Renal cortical epithelial cell (primary cell): ENCODE measurements around the gene MPHOSPH9. TPM values are rescaled to one million over a fixed set of nuclear protein-coding genes. Genes with fewer than 3 reads are reported as not detected.

Experiments used
- total RNA-seq: library from RNA; depleted of rRNA; stranded (reverse); fragments of >200 nt; gene quantifications from 2 replicates; pipeline ENCODE4 v1.2.3, GENCODE V29; 2014

MPHOSPH9 gene
- total RNA-seq, 1 donor from 2014 or later = 64.2 TPM

Other genes with a start within 250 kb of the MPHOSPH9 start
- 2.4 and 16.5 TPM in 2 replicates for gene PITPNM2, start 82.1 kb downstream of the MPHOSPH9 start, total RNA-seq
- gene MTRFR, start 295 bp upstream of the MPHOSPH9 start, total RNA-seq = 14.9 and 18.8 TPM in 2 replicates
- gene CDK2AP1, start 38.7 kb upstream of the MPHOSPH9 start, total RNA-seq = 84.1 and 123 TPM in 2 replicates
- 21.7 and 49.5 TPM in 2 replicates for gene SBNO1, start 131.7 kb upstream of the MPHOSPH9 start, total RNA-seq
- 37.2 and 38.6 TPM in 2 replicates for gene KMT5A, start 151.0 kb upstream of the MPHOSPH9 start, total RNA-seq
- 1.9 and 4.4 TPM in 2 replicates for gene RILPL2, start 203.5 kb upstream of the MPHOSPH9 start, total RNA-seq
- gene SNRNP35, start 225.0 kb upstream of the MPHOSPH9 start, total RNA-seq = 8.0 and 15.4 TPM in 2 replicates